HepG2 (cell line): ENCODE data around the gene FGF14. TPM values are rescaled to one million over a fixed set of nuclear protein-coding genes. Genes with fewer than 3 reads are reported as not detected.

ENCODE experiments used
- BRF2 ChIP-seq: sonication (generic); formaldehyde crosslinking; IDR thresholded peaks from 2 replicates; pipeline ENCODE4 v1.8.1; 2022; ENCODE audit warnings: mild to moderate bottlenecking, missing genetic modification reagents
- HHEX ChIP-seq: IDR thresholded peaks from 2 replicates; pipeline ENCODE4 v1.6.1; 2016; ENCODE audit warnings: control low read depth
- THAP9 ChIP-seq: sonication (generic); formaldehyde crosslinking; IDR thresholded peaks from 2 replicates; pipeline ENCODE4; 2020; ENCODE audit warnings: missing genetic modification reagents, mild to moderate bottlenecking, borderline replicate concordance
- ZNF136 ChIP-seq: sonication (generic); formaldehyde crosslinking; IDR thresholded peaks from 2 replicates; pipeline ENCODE4 v1.8.1; 2022; ENCODE audit warnings: low read depth, mild to moderate bottlenecking, moderate library complexity, missing genetic modification reagents
- ZNF280B ChIP-seq: sonication (generic); formaldehyde crosslinking; IDR thresholded peaks from 2 replicates; pipeline ENCODE4 v1.5.0; 2020; ENCODE audit warnings: missing genetic modification reagents, mild to moderate bottlenecking, borderline replicate concordance
- ZNF646 ChIP-seq: sonication (generic); formaldehyde crosslinking; IDR thresholded peaks from 2 replicates; pipeline ENCODE4 v1.9.0; 2021; ENCODE audit warnings: mild to moderate bottlenecking, missing genetic modification reagents
- ZNF883 ChIP-seq: sonication (generic); formaldehyde crosslinking; IDR thresholded peaks from 2 replicates; pipeline ENCODE4 v1.5.1; 2020; ENCODE audit warnings: mild to moderate bottlenecking, missing genetic modification reagents; ENCODE audit errors: not compliant biosample characterization
- polyA plus RNA-seq, 8 experiments: library from polyadenylated mRNA; depleted of rRNA in 3 of 8; stranded (reverse) in 7 of 8; unstranded in 1 of 8; fragments of >200 nt; fragmentation: Illumina TruSeq in 4 of 8; extraction: Trizol in 4 of 8; gene quantifications; 2 replicates each; pipeline versions ENCODE4 v1.2.1 to v1.2.3, GENCODE V29; 2011 to 2016; ENCODE audit warnings: low read depth in 4 of 8, missing spikeins in 1 of 8, mixed read lengths in 1 of 8; ENCODE audit not compliant: insufficient read depth in 1 of 8
- total RNA-seq, 5 experiments: library from RNA; depleted of rRNA; stranded (reverse); fragments of >200 nt; fragmentation: Illumina TruSeq; extraction: Trizol; gene quantifications; 2 replicates each; pipeline ENCODE4 v1.2.3, GENCODE V29; 2016; ENCODE audit warnings: low read depth in 1 of 5
- TF ChIP-seq, protein P1 (sequence below): sonication (generic); formaldehyde crosslinking; IDR thresholded peaks from 2 replicates; pipeline ENCODE4 v1.5.1; 2020; ENCODE audit warnings: missing genetic modification reagents, mild to moderate bottlenecking, borderline replicate concordance

FGF14 gene
- total and polyA plus RNA-seq, 2 of the 13 experiments (the other 11 are each of a cell fraction or from before 2014, with no cell fraction given): not detected

DNA sequence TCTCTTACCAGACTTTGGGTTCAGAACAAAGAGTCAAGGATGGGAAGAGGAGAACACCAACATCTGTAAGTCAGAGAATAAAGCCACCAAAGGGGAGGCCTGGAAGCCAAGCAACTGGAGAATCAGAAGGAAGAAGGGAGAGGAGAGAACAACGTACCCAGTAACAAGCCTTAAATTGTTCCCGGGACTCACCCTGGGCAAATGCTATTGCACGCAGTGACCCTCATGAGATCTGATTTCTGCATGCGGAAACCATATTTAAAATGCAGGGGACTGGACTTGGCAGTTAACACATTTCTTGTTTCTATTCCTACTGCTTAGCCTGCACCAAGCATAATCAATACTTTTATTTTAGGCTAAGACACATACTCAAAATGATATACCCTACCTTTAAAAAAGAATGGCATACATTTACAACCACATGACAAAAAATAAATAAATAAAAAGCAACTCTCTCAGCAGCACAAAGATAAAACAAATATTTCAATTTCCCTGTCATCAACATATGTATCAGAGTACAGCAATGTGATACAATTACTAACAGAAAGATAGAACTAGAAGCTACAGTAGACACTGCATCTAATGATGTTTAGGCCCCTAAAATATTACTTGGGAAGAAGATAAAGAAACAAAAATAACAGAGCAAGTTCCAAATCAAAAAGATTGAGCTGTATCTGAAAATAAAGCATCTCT is 534.8 kb downstream of the FGF14 start (continued):
- TF ChIP-seq THAP9 (CRISPR knock-in tag) (no peak), ZNF280B (CRISPR knock-in tag) (no peak), ZNF883 (no peak), HHEX (CRISPR knock-in tag) (no peak), ZNF646 (no peak), BRF2 (no peak), ZNF136 (no peak)
- TF ChIP-seq, protein P1, sequence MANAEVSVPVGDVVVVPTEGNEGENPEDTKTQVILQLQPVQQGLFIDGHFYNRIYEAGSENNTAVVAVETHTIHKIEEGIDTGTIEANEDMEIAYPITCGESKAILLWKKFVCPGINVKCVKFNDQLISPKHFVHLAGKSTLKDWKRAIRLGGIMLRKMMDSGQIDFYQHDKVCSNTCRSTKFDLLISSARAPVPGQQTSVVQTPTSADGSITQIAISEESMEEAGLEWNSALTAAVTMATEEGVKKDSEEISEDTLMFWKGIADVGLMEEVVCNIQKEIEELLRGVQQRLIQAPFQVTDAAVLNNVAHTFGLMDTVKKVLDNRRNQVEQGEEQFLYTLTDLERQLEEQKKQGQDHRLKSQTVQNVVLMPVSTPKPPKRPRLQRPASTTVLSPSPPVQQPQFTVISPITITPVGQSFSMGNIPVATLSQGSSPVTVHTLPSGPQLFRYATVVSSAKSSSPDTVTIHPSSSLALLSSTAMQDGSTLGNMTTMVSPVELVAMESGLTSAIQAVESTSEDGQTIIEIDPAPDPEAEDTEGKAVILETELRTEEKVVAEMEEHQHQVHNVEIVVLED (CRISPR knock-in tag): no peak
